NT2/D1 (cell line): ENCODE measurements around the gene CDC42SE1.

Experiments
- YY1 ChIP-seq: IDR thresholded peaks from 2 replicates; pipeline ENCODE4 v1.6.1; 2011; ENCODE audit not compliant: insufficient read length, insufficient read depth
- ZNF274 ChIP-seq: IDR thresholded peaks from 2 replicates; pipeline ENCODE4 v1.6.1; 2011; ENCODE audit warnings: mild to moderate bottlenecking, low read depth, low read length

- TF ChIP-seq ZNF274 (no peak), YY1 (no peak)
Measured at GRCh38 chr1:151002051-151002450, 57.4 kb downstream of the CDC42SE1 start.
